NCI-H345 treated with DMSO at 0.1 percent for 48 hours (cell line): ENCODE data around the gene TSHZ3.

Experiments
- DNase-seq: peaks from one replicate; lab custom pipeline; 2025; ENCODE audit not compliant: unreplicated experiment; lab: John Stamatoyannopoulos, UW

TSHZ3 gene, protein sequence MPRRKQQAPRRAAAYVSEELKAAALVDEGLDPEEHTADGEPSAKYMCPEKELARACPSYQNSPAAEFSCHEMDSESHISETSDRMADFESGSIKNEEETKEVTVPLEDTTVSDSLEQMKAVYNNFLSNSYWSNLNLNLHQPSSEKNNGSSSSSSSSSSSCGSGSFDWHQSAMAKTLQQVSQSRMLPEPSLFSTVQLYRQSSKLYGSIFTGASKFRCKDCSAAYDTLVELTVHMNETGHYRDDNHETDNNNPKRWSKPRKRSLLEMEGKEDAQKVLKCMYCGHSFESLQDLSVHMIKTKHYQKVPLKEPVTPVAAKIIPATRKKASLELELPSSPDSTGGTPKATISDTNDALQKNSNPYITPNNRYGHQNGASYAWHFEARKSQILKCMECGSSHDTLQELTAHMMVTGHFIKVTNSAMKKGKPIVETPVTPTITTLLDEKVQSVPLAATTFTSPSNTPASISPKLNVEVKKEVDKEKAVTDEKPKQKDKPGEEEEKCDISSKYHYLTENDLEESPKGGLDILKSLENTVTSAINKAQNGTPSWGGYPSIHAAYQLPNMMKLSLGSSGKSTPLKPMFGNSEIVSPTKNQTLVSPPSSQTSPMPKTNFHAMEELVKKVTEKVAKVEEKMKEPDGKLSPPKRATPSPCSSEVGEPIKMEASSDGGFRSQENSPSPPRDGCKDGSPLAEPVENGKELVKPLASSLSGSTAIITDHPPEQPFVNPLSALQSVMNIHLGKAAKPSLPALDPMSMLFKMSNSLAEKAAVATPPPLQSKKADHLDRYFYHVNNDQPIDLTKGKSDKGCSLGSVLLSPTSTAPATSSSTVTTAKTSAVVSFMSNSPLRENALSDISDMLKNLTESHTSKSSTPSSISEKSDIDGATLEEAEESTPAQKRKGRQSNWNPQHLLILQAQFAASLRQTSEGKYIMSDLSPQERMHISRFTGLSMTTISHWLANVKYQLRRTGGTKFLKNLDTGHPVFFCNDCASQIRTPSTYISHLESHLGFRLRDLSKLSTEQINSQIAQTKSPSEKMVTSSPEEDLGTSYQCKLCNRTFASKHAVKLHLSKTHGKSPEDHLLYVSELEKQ

GRCh38 chr19:31349160-31349881, at the start of gene TSHZ3:
Gene TSHZ3 (minus strand): TSS chr19:31349436. CDS start chr19:31349219, 217 bp downstream.
- DNase-seq = no peak

DNA sequence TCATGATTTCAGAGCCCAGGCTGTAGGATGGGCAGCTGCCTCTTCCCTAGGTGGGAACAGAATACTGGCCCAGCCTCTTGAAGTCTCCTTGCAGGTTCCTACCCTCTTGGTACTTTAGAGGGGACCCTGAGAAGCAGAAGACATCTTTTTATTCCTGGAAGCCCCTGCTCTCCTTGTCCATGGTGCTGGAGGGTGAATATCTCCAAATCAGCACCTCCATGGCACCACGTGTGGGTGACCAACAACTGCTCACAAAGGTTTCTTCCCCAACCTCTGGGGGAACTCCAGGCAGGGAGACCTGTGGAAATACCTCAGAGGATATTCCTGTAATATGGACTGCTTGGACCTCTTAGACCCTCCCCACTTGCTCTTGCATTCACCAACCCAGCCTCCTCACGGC, 48.1 kb upstream of the TSHZ3 start:
- no peak for DNase-seq

GRCh38 chr19:31392464-31392863, 43.2 kb upstream of the TSHZ3 start:
- no peak for DNase-seq

DNA sequence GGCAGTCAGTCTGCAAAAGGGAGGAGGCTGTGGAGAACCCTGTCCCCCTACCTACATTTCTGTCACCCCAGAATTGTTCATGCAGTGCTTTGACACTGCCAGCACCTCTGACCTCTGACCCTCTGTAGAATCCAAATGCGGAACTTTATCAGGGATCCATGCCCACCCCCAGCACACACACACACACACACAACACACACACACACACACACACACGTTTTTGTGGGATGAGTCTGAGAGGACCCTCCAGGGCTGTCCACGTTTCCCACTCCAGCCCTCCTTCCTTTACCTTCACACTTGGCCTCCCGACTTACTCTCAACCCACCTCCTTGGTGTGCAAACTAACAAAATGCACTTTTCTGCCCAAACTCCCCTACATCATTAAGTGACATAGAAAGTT, 42.3 kb upstream of the TSHZ3 start:
- no peak for DNase-seq

DNA sequence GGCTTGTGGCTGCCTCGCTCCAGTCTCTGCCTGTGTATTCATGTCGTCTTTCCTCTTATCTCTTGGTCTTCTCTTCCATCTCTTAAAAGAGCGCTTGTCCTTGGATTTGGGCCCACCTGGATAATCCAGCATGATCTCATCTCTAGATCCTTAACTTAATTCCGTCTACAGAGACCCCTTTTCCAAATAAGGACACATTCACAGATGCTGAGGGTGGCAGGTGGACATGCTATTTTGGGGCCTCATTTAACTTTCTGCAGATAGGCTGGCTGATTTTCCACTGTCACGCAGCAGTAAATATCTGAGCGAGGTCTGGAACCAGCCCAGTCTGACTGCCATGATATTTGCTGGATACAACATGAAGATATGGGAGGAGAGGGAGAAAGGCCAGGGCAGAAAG, 41.5 kb upstream of the TSHZ3 start:
- DNase-seq = no peak

DNA sequence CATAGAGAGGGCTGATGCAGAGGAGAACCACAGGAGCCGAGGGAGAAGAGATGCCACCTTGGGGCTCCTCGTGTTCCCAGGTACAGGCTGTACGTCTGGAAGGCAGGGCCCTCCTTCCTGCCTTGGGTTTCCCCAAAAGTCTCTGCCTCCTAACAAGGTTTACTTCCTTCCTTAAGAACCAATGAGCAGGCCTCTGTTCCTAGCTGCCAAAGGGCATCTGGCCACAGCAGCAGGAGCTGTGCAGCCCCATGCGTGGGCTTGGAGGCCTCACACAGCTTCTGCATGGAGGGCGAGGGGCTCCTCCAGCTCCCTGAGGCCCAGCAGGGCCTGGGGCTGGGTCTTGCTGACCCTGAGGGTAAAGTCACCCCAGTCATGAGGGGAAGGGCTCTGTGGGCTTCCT, 40.6 kb upstream of the TSHZ3 start:
- DNase-seq = no peak

- DNase-seq = no peak
Measured at GRCh38 chr19:31387717-31388301, 38.6 kb upstream of the TSHZ3 start.

GRCh38 chr19:31386806-31387205, 37.6 kb upstream of the TSHZ3 start:
- DNase-seq = no peak

- DNase-seq = no peak
Measured at GRCh38 chr19:31385744-31386143, 36.5 kb upstream of the TSHZ3 start.

- no peak for DNase-seq
Measured at GRCh38 chr19:31383553-31383952, 34.3 kb upstream of the TSHZ3 start.

DNA sequence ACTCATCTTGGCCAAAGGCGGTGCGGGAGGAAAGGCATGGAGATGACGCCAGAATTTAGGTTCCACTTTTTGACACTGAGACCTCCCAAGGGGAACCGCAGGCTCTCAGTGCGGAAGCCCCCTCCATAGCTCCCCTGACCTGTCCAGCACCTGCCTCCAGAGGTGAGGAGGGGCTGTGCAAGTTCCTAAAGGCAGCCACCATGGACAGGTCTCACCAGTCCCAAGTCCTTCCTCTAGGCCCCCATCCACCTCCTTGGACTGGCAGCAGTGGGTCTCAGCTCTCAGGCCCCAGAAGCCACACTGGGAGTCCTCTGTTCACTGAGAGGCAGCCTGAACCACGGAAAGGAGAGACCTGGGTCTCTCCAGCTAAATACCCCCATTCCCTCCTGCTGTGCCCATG, 31.6 kb upstream of the TSHZ3 start:
- DNase-seq = no peak

DNA sequence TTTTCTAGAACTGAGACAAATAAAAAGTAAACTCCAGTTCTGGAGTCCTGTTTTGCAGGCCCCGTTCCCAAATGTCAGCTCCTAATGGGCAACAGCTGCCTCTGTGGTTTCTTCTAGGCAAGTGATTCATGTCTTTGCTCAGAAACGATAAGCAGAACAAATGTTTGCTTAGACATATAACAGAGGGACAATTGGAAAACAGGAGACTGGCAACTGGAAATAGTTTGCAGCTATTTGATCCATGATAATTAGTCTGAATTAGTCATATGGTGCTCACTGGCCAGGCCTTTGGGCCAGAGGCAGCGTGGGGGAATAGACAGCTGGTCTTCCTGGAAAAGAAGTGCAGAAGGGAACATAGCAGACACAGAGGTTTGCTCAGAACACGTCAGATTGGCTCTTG, 29.2 kb upstream of the TSHZ3 start:
- DNase-seq = no peak

- DNase-seq = no peak
Measured at GRCh38 chr19:31377736-31378135, 28.5 kb upstream of the TSHZ3 start.

- no peak for DNase-seq
Measured at GRCh38 chr19:31372246-31372781, 23.1 kb upstream of the TSHZ3 start.

GRCh38 chr19:31370216-31370615, 21.0 kb upstream of the TSHZ3 start:
- no peak for DNase-seq

- no peak for DNase-seq
Measured at GRCh38 chr19:31364963-31365362, 15.7 kb upstream of the TSHZ3 start.

DNA sequence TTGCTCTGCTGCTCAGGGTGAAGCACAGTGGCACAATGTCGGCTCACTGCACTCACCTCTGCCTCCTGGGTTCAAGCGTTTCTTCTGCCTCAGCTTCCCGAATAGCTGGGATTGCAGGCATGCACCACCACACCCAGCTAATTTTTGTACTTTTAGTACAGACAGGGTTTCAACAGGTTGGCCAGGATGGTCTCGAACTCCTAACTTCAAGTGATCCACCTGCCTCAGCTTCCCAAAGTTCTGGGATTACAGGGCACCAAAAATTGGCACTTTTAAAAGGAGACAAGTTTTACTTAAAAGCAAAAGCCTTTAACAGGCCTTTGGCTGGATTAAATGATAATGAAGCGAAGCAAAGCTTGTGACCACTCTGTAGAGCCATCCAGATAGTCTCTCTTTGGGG, 12.5 kb upstream of the TSHZ3 start:
- no peak for DNase-seq

DNA sequence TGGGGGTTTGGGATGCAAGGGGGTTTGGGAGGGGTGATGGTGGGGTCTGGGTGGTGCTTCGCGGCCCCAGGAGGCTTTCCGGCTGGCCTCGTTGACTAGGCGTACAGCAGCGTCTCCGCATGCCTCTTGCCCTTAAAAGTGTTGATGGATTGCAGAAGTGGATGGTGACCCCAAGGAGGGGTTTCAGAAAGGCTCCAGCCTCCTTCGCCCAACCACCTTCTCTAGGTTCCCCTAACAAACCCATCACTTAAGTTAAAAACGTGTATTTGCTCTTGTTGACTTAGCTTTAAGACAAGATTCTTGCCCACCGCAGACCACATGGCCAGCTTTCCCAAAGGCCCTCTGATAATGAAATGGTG, 8.1 kb upstream of the TSHZ3 start:
- no peak for DNase-seq

DNA sequence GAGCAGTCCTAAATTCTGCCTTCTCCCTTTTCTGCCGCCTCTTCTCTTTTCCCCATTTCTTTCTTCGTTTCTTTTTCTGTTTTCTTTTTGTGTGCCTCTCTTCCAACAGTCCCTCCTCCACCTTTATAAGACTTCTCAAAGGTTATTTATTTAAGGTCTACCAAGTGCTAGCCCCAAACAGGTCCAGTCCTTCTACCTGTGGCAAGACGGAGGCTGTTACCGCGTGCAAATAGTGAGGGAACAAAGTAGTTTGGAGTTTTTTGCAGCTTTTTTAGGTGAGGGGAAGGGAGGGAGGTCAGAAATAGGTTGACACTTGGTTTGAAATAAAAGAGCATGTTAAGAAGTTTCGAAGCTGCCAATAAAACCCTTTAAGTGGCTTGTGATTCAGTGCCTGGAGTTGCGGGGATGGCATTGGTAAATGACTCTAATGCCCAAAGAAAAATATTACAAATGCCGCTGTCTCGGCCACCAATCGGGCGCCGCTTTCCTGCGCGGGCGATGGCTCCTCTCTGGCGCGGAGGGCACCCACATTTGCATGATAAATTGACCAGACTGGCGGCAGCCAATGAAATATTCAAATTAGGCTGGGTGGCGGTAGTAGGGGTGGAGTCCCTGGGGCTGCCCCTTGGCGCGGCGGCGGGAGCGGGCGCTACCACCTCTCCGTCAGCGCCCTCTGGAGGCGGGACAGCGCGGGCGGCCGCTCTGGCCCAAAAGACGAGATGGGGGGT, 7.5 kb upstream of the TSHZ3 start:
- no peak for DNase-seq
